Adrenal gland (tissue), 12 donors: Measurements from ENCODE around the gene MACROD2. TPM values are rescaled to one million over a fixed set of nuclear protein-coding genes. Genes with fewer than 3 reads are reported as not detected.

ENCODE experiments used
- DNase-seq, 7 donors: peaks; one replicate each; pipeline ENCODE4 v3.0.0-alpha.2; 2019 to 2020
- H3K27ac ChIP-seq, 5 donors: fragments of 200-600 bp; sonication (generic) in 4 of 5; 1 replicate in 3 of 5; 2 replicates in 2 of 5; pipeline versions ENCODE4 v1.5.1 to v1.8.0; 2016 to 2020; ENCODE audit warnings: mild to moderate bottlenecking in 1 of 5
- H3K27me3 ChIP-seq: fragments of 200-600 bp; 2 replicates; pipeline ENCODE4 v1.8.0; 2021
- H3K36me3 ChIP-seq, 2 donors: fragments of 200-600 bp; replicated peaks in 1 of 2; 1 replicate in 1 of 2; 2 replicates in 1 of 2; pipeline versions ENCODE4 v1.5.1 to v1.8.0; 2018 to 2022
- H3K4me1 ChIP-seq, 2 donors: fragments of 200-600 bp; replicated peaks in 1 of 2; 1 replicate in 1 of 2; 2 replicates in 1 of 2; pipeline versions ENCODE4 v1.5.1 to v1.8.0; 2018 to 2021
- H3K4me3 ChIP-seq, 4 donors: fragments of 200-600 bp; sonication (generic) in 3 of 4; one replicate each; pipeline ENCODE4 v1.5.1; 2016 to 2018
- H3K9me3 ChIP-seq, 3 donors: fragments of 200-600 bp; sonication (generic) in 1 of 3; replicated peaks in 1 of 3; 1 replicate in 2 of 3; 2 replicates in 1 of 3; pipeline versions ENCODE4 v1.5.1 to v1.8.0; 2016 to 2021
- CTCF ChIP-seq, 6 experiments: fragments of 450-650 bp in 4 of 6; fragments of 200-600 bp in 2 of 6; sonication (generic) in 1 of 6; IDR thresholded peaks; 1 replicate in 5 of 6; 2 replicates in 1 of 6; pipeline versions ENCODE4 v1.5.1 to v1.8.0; 2016 to 2021; ENCODE audit warnings: antibody characterized with exemption in 6 of 6, mild to moderate bottlenecking in 2 of 6, moderate library complexity in 1 of 6
- POLR2A ChIP-seq, 2 donors: fragments of 450-650 bp; IDR thresholded peaks; one replicate each; pipeline ENCODE4 v1.6.1; 2017; ENCODE audit warnings: antibody characterized with exemption in 2 of 2, mild to moderate bottlenecking in 2 of 2, moderate library complexity in 1 of 2
- WGBS, 4 donors: extraction: QIAGEN DNeasy Blood & Tissue Kit in 2 of 4; methylation state at CpG; one replicate each; pipeline versions ENCODE4 v1.1.5 to v1.1.7; 2013 to 2017; 5-methylcytosine and 5-hydroxymethylcytosine counted together
- intact Hi-C, 2 donors: fragments of 100-400 bp; cut with DNase I; formaldehyde crosslinking; loops; one replicate each; pipeline versions ENCODE4 v1.14.1 to v1.15.0; 2022 to 2023
- polyA plus RNA-seq, 3 donors: library from polyadenylated mRNA; stranded (reverse); fragments of 200-250 nt in 2 of 3; fragments of 350-450 nt in 1 of 3; fragmentation: Illumina TruSeq in 1 of 3; extraction: RNeasy Lipid Tissue Mini Kit (QIAGEN cat#74804) in 1 of 3; gene quantifications; one replicate each; pipeline ENCODE4 v1.2.3, GENCODE V29; 2013 to 2014
- total RNA-seq, 9 donors: library from RNA; depleted of rRNA in 4 of 9; stranded (reverse); fragments of >200 nt in 4 of 9; fragments of 120-200 nt in 1 of 9; fragmentation: NEBNext Ultra II Directional in 1 of 9; extraction: Animal tissue kit (Norgen Biotek cat#: 25700) in 1 of 9; gene quantifications; one replicate each; pipeline versions ENCODE4 v1.1.0 to v1.2.4, GENCODE V29; 2013 to 2023
- donor health status: healthy with polysubstance abuse.
- donor health status: Bipolar disorder and iron deficiency.
- donor health status: DM: yes; HTN: yes; CAD: no.
- donor health status: DM: no; HTN: no; CAD: no.
- donor health status: DM: no; HTN: no; CAD: no.
- donor health status: DM: yes; HTN: yes; CAD: no.

The MACROD2 gene
- total and polyA plus RNA-seq, 12 donors = 1.1 to 21.2 (median 6.4) TPM

DNA sequence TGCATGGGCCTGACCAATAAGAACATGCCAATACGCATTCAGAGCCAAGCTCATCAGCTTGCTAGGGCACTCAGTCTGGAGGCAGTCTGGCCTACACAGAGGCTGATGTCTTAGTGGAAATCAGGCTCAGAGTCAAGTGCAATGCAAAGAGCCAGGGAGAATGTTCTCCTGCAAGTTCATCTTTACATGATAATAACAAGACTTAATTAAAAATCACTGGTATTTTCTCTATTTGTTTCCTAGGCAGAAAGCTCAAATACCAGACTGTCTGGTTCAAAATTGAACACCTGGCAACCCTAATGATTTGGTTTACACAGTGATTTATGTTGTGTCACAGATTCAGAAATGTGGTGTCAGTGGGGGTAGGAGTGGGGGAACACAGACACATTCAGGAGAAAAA, 1031.4 kb downstream of the MACROD2 start:
- no peak overlapping the region for H3K4me3 ChIP-seq
- H3K9me3 ChIP-seq = no peaks in the 10 kb centered on the region
- no peak for DNase-seq
- intact Hi-C loops = no loop called here
- H3K36me3 ChIP-seq = no peaks in the 10 kb centered on the region
- no peaks in the 10 kb centered on the region for H3K27me3 ChIP-seq
- H3K27ac ChIP-seq = no peak overlapping the region
- H3K4me1 ChIP-seq = no peaks in the 10 kb centered on the region
- TF ChIP-seq POLR2A (IDR thresholded peaks at IDR 0.05) (no peak), CTCF (IDR thresholded peaks at IDR 0.05) (no peak)
- 83 to 92% (median 91%) methylated on average over 1 of the region's 1 CpG for WGBS, 4 donors

- H3K4me3 ChIP-seq = no peak overlapping the region
- no peak for DNase-seq
- intact Hi-C loops = no loop called here
- WGBS, 4 donors = 92 to 100% (median 97%) methylated on average over 1 to 14 of the region's 14 CpGs
- TF ChIP-seq CTCF (IDR thresholded peaks at IDR 0.05) (no peak), POLR2A (IDR thresholded peaks at IDR 0.05) (no peak)
- H3K9me3 ChIP-seq = no peaks in the 10 kb centered on the region
- H3K27me3 ChIP-seq = no peaks in the 10 kb centered on the region
- H3K27ac ChIP-seq = no peak overlapping the region
- H3K4me1 ChIP-seq = no peaks in the 10 kb centered on the region
- H3K36me3 ChIP-seq = no peaks in the 10 kb centered on the region
Observed at GRCh38 chr20:15030826-15031225, 1035.5 kb downstream of the MACROD2 start.

DNA sequence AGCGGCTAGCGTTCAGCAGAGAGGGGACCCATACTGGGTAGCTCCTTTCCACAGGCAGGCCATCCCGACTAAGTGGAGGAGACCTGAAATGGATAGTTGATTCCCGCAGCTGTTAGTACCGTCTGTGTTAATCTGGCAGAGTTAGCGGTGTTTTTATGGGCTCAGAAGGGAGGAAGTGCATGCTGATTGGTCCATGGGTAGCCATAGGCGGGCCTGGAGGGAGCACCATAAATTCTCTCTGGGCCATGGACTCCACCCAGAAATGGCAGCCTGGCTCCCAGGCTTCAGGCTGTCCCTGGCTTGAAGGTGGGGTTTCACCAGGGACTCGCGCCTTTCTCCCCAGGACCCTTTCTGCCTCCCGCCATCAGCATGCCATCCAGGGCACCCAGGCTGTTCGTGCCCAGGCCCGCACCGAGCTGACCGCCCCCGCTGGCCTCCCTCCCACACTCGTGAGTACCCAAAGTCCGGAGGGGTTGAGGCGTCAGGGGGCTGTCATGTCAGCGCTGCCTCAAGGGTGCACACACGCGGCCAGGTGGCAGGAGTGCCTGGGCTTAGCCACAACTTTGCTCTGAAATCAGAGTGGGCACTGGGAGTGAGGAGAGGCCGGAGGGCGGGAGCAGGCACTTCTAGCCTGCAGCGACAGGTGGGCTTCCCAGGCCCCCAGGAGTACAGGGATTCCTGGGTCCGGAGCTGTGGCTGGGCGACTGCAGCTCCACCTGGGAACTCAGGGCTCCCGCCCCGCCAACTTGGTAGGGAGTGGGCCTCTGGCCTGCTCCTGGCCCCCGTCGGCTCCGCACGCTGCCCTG, 1036.4 kb downstream of the MACROD2 start:
- Histone ChIP-seq H3K36me3 (no peaks in the 10 kb centered on the region), H3K4me3 (no peak overlapping the region), H3K27me3 (no peaks in the 10 kb centered on the region), H3K27ac (no peak overlapping the region), H3K4me1 (no peaks in the 10 kb centered on the region), H3K9me3 (no peaks in the 10 kb centered on the region)
- no peak for TF ChIP-seq POLR2A (IDR thresholded peaks at IDR 0.05)
- no peak for TF ChIP-seq CTCF (IDR thresholded peaks at IDR 0.05)
- intact Hi-C loops = no loop called here
- WGBS, 4 donors = 87 to 97% (median 93%) methylated on average over 18 to 32 of the region's 32 CpGs
- DNase-seq = no peak

DNA sequence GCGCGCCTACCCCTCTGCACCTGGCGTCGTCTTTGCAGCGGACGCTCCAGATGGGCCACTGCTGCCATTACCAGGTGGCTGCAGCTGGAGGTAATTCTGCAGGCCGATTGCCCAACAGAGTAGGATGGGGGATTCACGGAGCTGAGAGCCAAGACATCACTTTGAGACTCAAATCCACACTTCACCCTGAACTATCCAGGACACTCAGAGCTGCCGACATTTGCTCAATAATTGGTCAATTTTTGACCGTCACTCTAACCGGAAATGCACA, 1037.0 kb downstream of the MACROD2 start:
- intact Hi-C loops = no loop called here
- no peaks in the 10 kb centered on the region for H3K27me3 ChIP-seq

More for the DNA sequence above, 1037.0 kb downstream of the MACROD2 start:
- no peak for DNase-seq
- Histone ChIP-seq H3K4me1 (no peaks in the 10 kb centered on the region), H3K27ac (no peak overlapping the region), H3K4me3 (no peak overlapping the region), H3K36me3 (no peaks in the 10 kb centered on the region), H3K9me3 (no peaks in the 10 kb centered on the region)
- 92 to 95% (median 93%) methylated on average over 3 to 11 of the region's 11 CpGs for WGBS, 4 donors
- TF ChIP-seq POLR2A (IDR thresholded peaks at IDR 0.05) (no peak), CTCF (IDR thresholded peaks at IDR 0.05) (no peak)
